Esophagus muscularis mucosa (tissue), 4 donors: ENCODE results near the gene LAMTOR2.

Experiments used
- EP300 ChIP-seq: sonication (generic); formaldehyde crosslinking; IDR thresholded peaks from one replicate; pipeline ENCODE4 v1.6.1; 2017; ENCODE audit warnings: antibody characterized with exemption
- POLR2A ChIP-seq: fragments of 450-650 bp; IDR thresholded peaks from one replicate; pipeline ENCODE4 v1.6.1; 2017; ENCODE audit warnings: antibody characterized with exemption, moderate library complexity, mild to moderate bottlenecking, low read depth
- POLR2AphosphoS5 ChIP-seq, 2 donors: sonication (generic); formaldehyde crosslinking; IDR thresholded peaks; one replicate each; pipeline ENCODE4 v1.6.1; 2017; ENCODE audit warnings: antibody characterized with exemption in 2 of 2
- TF ChIP-seq, protein P1 (sequence below), 3 experiments: fragments of 200-600 bp in 2 of 3; fragments of 450-650 bp in 1 of 3; sonication (generic) in 2 of 3; IDR thresholded peaks; one replicate each; pipeline ENCODE4 v1.5.1; 2017 to 2019; ENCODE audit warnings: antibody characterized with exemption in 3 of 3, mild to moderate bottlenecking in 2 of 3, moderate library complexity in 1 of 3

DNA sequence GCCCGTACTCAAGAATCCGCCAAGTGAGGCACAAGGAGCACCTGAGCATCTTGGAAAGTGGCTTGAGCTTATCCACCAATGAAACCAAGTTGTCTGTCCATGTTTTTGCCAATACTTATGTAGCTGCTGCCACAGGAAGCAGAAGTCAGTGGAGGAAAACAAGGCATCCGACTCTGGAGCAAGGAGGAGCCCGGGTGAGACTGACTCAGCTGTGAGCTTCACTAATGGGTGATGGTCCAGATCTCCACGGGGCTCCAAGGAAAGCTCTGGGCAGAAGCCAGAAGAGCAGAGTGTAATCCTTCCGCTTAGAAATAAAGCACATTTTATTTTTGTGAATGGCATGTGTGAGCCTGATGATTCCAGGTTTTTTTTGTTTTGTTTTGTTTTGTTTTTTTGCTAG is 21.6 kb upstream of the LAMTOR2 start:
- TF ChIP-seq POLR2A (no peak), EP300 (no peak), POLR2AphosphoS5 (IDR thresholded peaks at IDR 0.05) (no peak)
- TF ChIP-seq, protein P1, sequence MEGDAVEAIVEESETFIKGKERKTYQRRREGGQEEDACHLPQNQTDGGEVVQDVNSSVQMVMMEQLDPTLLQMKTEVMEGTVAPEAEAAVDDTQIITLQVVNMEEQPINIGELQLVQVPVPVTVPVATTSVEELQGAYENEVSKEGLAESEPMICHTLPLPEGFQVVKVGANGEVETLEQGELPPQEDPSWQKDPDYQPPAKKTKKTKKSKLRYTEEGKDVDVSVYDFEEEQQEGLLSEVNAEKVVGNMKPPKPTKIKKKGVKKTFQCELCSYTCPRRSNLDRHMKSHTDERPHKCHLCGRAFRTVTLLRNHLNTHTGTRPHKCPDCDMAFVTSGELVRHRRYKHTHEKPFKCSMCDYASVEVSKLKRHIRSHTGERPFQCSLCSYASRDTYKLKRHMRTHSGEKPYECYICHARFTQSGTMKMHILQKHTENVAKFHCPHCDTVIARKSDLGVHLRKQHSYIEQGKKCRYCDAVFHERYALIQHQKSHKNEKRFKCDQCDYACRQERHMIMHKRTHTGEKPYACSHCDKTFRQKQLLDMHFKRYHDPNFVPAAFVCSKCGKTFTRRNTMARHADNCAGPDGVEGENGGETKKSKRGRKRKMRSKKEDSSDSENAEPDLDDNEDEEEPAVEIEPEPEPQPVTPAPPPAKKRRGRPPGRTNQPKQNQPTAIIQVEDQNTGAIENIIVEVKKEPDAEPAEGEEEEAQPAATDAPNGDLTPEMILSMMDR (IDR thresholded peaks at IDR 0.05) = no peak
